GM20000 (cell line): ENCODE results near the gene CASP7.
"Not testable (repeated sequence)": the region's sequence is repeated elsewhere in the genome, so short reads cannot be mapped to it uniquely, and the experiment has no call there.

Source experiments
- DNase-seq: peaks from one replicate; pipeline ENCODE4 v3.0.0; 2012; ENCODE audit warnings: low spot score
- CTCF ChIP-seq: IDR thresholded peaks from 2 replicates; pipeline ENCODE4 v1.5.1; 2012; ENCODE audit warnings: mild to moderate bottlenecking, control low read depth; ENCODE audit errors: extremely low read depth, missing control alignments

Gene CASP7

DNA sequence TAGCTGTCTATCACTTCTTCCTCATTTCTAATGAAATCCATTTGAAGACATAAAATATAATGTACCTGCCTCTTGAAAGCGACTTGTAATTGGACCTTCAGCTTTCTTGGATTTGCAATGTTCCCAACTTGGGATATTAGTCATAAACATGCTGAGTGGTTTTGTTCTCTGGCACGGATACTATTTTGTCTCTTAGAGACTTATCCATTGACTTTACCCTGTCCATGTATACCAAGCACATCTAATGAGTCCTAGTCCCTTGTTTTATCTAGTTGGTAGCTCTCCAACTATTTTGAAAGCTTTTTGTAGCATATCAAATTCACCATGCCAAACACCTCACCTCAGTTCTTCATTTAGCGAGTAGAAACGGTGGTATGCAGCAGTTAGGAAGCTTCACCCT, 90.6 kb downstream of the CASP7 start:
- no peak for TF ChIP-seq CTCF
- DNase-seq = no peak

- not testable (repeated sequence) for DNase-seq
These were observed 91.4 kb downstream of the CASP7 start for GRCh38 chr10:113771131-113771530.

GRCh38 chr10:113775686-113776294, 96.1 kb downstream of the CASP7 start:
- TF ChIP-seq CTCF = no peak
- DNase-seq = no peak

DNA sequence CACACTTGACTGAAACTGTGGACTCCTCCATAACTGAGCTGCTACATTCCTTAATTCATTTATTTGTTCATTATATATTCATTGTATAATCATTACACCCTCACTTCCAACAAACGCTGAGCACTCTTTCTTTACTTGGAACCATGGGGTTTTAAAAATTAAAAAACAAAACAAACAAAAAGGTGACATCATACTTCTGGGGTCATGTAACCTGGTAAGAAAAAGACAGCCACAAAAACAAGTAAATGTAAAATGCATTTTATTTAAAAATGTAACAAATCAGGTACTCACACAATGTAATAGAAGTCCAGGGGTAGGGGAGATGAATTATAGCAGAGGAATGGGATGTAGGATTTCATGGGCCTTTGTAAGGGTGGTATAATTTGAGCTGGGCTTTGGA, 96.8 kb downstream of the CASP7 start:
- no peak for DNase-seq
- TF ChIP-seq CTCF = no peak
